ENCODE measurements around the gene CNTNAP5. TPM values are rescaled to one million over a fixed set of nuclear protein-coding genes. Genes with fewer than 3 reads are reported as not detected.

CNTNAP5 gene
- total RNA-seq, 1 experiment from 2014 or later: not detected

GRCh38 chr2:124646166-124646815, 621.2 kb downstream of the CNTNAP5 start:
- H3K4me1 ChIP-seq (ENCODE audit: control insufficient read depth, insufficient read depth, low read length): no peaks in the 10 kb centered on the region
- no TSS peak for BruUV-seq (replicated peaks)
- H3K4me3 ChIP-seq (ENCODE audit: low read depth in 2 of 2, low read length in 2 of 2): no peak overlapping the region
- DNase-seq (ENCODE audit: low read depth, low spot score) (no peak), ATAC-seq (no peak)
- in situ Hi-C loops (cut with HindIII; ENCODE audit: low pct_unique_long_range_greater_than_20kb, low sequenced_read_pairs) (no loop called here), intact Hi-C loops (cut with micrococcal nuclease; ENCODE audit: unreplicated experiment) (no loop called here)
- ChIA-PET CTCF (no interaction called here), POLR2A (no interaction called here)
- TF ChIP-seq SIN3A (IDR thresholded peaks at IDR 0.05; ENCODE audit: borderline replicate concordance, insufficient read depth, low read depth, low read length) (no peak), POLR2AphosphoS5 (IDR thresholded peaks at IDR 0.05; ENCODE audit: low read depth, low read length) (no peak)
- no peaks in the 10 kb centered on the region for H3K27me3 ChIP-seq (ENCODE audit: control insufficient read depth, insufficient read depth, low read length)
- no peaks in the 10 kb centered on the region for H3K36me3 ChIP-seq (ENCODE audit: control insufficient read depth, insufficient read depth, low read length)
- no peak overlapping the region for H3K27ac ChIP-seq (ENCODE audit: low read length)
- H3K9me3 ChIP-seq (ENCODE audit: control insufficient read depth, insufficient read depth, low read depth, low read length): no peaks in the 10 kb centered on the region

- in situ Hi-C loops (cut with HindIII; ENCODE audit: low pct_unique_long_range_greater_than_20kb, low sequenced_read_pairs) (no loop called here), intact Hi-C loops (cut with micrococcal nuclease; ENCODE audit: unreplicated experiment) (no loop called here)
- Histone ChIP-seq H3K27me3 (ENCODE audit: control insufficient read depth, insufficient read depth, low read length) (no peaks in the 10 kb centered on the region), H3K4me1 (ENCODE audit: control insufficient read depth, insufficient read depth, low read length) (no peaks in the 10 kb centered on the region), H3K4me3 (ENCODE audit: low read depth in 2 of 2, low read length in 2 of 2) (no peak overlapping the region), H3K9me3 (ENCODE audit: control insufficient read depth, insufficient read depth, low read depth, low read length) (no peaks in the 10 kb centered on the region), H3K27ac (ENCODE audit: low read length) (no peak overlapping the region), H3K36me3 (ENCODE audit: control insufficient read depth, insufficient read depth, low read length) (no peaks in the 10 kb centered on the region)
- BruUV-seq (replicated peaks): no TSS peak
- DNase-seq (ENCODE audit: low read depth, low spot score): no peak
- ATAC-seq: no peak
- TF ChIP-seq POLR2AphosphoS5 (IDR thresholded peaks at IDR 0.05; ENCODE audit: low read depth, low read length): no peak
- TF ChIP-seq REST (IDR thresholded peaks at IDR 0.05; ENCODE audit: insufficient read depth in 1 of 2, low read depth in 2 of 2, low read length in 1 of 2): no peak
- TF ChIP-seq SIN3A (IDR thresholded peaks at IDR 0.05; ENCODE audit: borderline replicate concordance, insufficient read depth, low read depth, low read length): no peak
- TF ChIP-seq CTCF (IDR thresholded peaks at IDR 0.05): no peak
- TF ChIP-seq TCF7L2 (IDR thresholded peaks at IDR 0.05; ENCODE audit: low read depth, low read length): no peak
- ChIA-PET CTCF (no interaction called here), POLR2A (no interaction called here)
Observed at GRCh38 chr2:124647245-124647644, 622.2 kb downstream of the CNTNAP5 start.

- H3K27ac ChIP-seq (ENCODE audit: low read length): no peak overlapping the region
- ChIA-PET POLR2A (no interaction called here), CTCF (no interaction called here)
- in situ Hi-C loops (cut with HindIII; ENCODE audit: low pct_unique_long_range_greater_than_20kb, low sequenced_read_pairs): no loop called here
- TF ChIP-seq SIN3A (IDR thresholded peaks at IDR 0.05; ENCODE audit: borderline replicate concordance, insufficient read depth, low read depth, low read length) (no peak), POLR2AphosphoS5 (IDR thresholded peaks at IDR 0.05; ENCODE audit: low read depth, low read length) (no peak), CTCF (IDR thresholded peaks at IDR 0.05) (no peak), REST (IDR thresholded peaks at IDR 0.05; ENCODE audit: insufficient read depth in 1 of 2, low read depth in 2 of 2, low read length in 1 of 2) (no peak), TCF7L2 (IDR thresholded peaks at IDR 0.05; ENCODE audit: low read depth, low read length) (no peak)
- BruUV-seq (replicated peaks): no TSS peak
- H3K27me3 ChIP-seq (ENCODE audit: control insufficient read depth, insufficient read depth, low read length): no peaks in the 10 kb centered on the region
- DNase-seq (ENCODE audit: low read depth, low spot score): no peak
- no peaks in the 10 kb centered on the region for H3K9me3 ChIP-seq (ENCODE audit: control insufficient read depth, insufficient read depth, low read depth, low read length)
- no peaks in the 10 kb centered on the region for H3K4me1 ChIP-seq (ENCODE audit: control insufficient read depth, insufficient read depth, low read length)
- intact Hi-C loops (cut with micrococcal nuclease; ENCODE audit: unreplicated experiment): no loop called here
- no peak for ATAC-seq
- no peak overlapping the region for H3K4me3 ChIP-seq (ENCODE audit: low read depth in 2 of 2, low read length in 2 of 2)
- H3K36me3 ChIP-seq (ENCODE audit: control insufficient read depth, insufficient read depth, low read length): no peaks in the 10 kb centered on the region
Observed at GRCh38 chr2:124647663-124648062, 622.6 kb downstream of the CNTNAP5 start.
